ENCODE results near the gene CTLA4.

DNA sequence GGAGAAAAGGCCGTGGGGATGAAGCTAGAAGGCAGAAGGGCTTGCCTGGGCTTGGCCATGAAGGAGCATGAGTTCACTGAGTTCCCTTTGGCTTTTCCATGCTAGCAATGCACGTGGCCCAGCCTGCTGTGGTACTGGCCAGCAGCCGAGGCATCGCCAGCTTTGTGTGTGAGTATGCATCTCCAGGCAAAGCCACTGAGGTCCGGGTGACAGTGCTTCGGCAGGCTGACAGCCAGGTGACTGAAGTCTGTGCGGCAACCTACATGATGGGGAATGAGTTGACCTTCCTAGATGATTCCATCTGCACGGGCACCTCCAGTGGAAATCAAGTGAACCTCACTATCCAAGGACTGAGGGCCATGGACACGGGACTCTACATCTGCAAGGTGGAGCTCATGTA lies 2.9 kb downstream of the CTLA4 start:
- no peak for TF ChIP-seq MYC (IDR thresholded peaks at IDR 0.05; ENCODE audit: low read depth, low read length)
- no peak for TF ChIP-seq CTCF (IDR thresholded peaks at IDR 0.05; ENCODE audit: low read depth, low read length)
- TF ChIP-seq, protein P1, sequence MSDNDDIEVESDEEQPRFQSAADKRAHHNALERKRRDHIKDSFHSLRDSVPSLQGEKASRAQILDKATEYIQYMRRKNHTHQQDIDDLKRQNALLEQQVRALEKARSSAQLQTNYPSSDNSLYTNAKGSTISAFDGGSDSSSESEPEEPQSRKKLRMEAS (IDR thresholded peaks at IDR 0.05; ENCODE audit: low read depth, low read length): no peak
